ENCODE data around the gene KLHL1.
"Not testable (repeated sequence)": the region's sequence is repeated elsewhere in the genome, so short reads cannot be mapped to it uniquely, and the experiment has no call there.

The KLHL1 gene

GRCh38 chr13:70108356-70109105 lies at the start of gene KLHL1:
Gene KLHL1, minus strand, starts transcription at chr13:70108452. Its CDS starts 753 bp downstream, at chr13:70107699.
- DNase-seq, result no peak

GRCh38 chr13:70142658-70143057 lies 34.4 kb upstream of the KLHL1 start:
- not testable (repeated sequence) for DNase-seq

GRCh38 chr13:70128098-70128497 lies 19.8 kb upstream of the KLHL1 start:
- DNase-seq, result no peak

GRCh38 chr13:70125693-70126092 lies 17.4 kb upstream of the KLHL1 start:
- DNase-seq, result no peak

GRCh38 chr13:70117338-70117905 lies 9.2 kb upstream of the KLHL1 start:
- DNase-seq, result no peak

GRCh38 chr13:70107498-70108281 lies 562 bp downstream of the KLHL1 start, which contains the start of gene ATXN8OS:
Gene ATXN8OS, plus strand, starts transcription at chr13:70107826.
- DNase-seq, result no peak

- DNase-seq, result no peak
Observed at GRCh38 chr13:70107125-70107497, 1.1 kb downstream of the KLHL1 start.

- DNase-seq, result no peak
Observed at GRCh38 chr13:70104481-70104880, 3.8 kb downstream of the KLHL1 start.

GRCh38 chr13:70098669-70099068 lies 9.6 kb downstream of the KLHL1 start:
- DNase-seq, result no peak

GRCh38 chr13:70090036-70090723 lies 18.1 kb downstream of the KLHL1 start:
- no peak for DNase-seq

GRCh38 chr13:70088926-70089325 lies 19.3 kb downstream of the KLHL1 start:
- no peak for DNase-seq

- DNase-seq, result no peak
Observed at GRCh38 chr13:70087247-70087646, 21.0 kb downstream of the KLHL1 start.

GRCh38 chr13:70080012-70080411 lies 28.2 kb downstream of the KLHL1 start:
- no peak for DNase-seq

GRCh38 chr13:70054572-70054971 lies 53.7 kb downstream of the KLHL1 start:
- DNase-seq, result no peak

GRCh38 chr13:70051531-70051930 lies 56.7 kb downstream of the KLHL1 start:
- no peak for DNase-seq

- DNase-seq, result no peak
Observed at GRCh38 chr13:70043685-70044084, 64.6 kb downstream of the KLHL1 start.

GRCh38 chr13:70042193-70042592 lies 66.1 kb downstream of the KLHL1 start:
- no peak for DNase-seq

GRCh38 chr13:70034286-70034685 lies 74.0 kb downstream of the KLHL1 start:
- DNase-seq, result no peak

GRCh38 chr13:70027551-70027950 lies 80.7 kb downstream of the KLHL1 start:
- DNase-seq, result no peak

GRCh38 chr13:70023516-70023915 lies 84.7 kb downstream of the KLHL1 start:
- DNase-seq, result no peak

GRCh38 chr13:70022646-70023045 lies 85.6 kb downstream of the KLHL1 start:
- no peak for DNase-seq

- DNase-seq, result no peak
Observed at GRCh38 chr13:70016116-70016515, 92.1 kb downstream of the KLHL1 start.

- no peak for DNase-seq
Observed at GRCh38 chr13:70014337-70014736, 93.9 kb downstream of the KLHL1 start.

Data from CD4-positive, alpha-beta T cell treated with Interleukin-4 for 4 hours (primary cell).